ENCODE data around the gene SMIM10L2A. TPM values are rescaled to one million over a fixed set of nuclear protein-coding genes. Genes with fewer than 3 reads are reported as not detected.
A peak's percentile ranks its signal among the peaks of the same experiment; 100 is the strongest.

SMIM10L2A gene
- total and polyA plus RNA-seq, 2 of the 8 experiments (the other 6 are each of a cell fraction or from before 2014, with no cell fraction given): 5.0 to 7.5 TPM

DNA sequence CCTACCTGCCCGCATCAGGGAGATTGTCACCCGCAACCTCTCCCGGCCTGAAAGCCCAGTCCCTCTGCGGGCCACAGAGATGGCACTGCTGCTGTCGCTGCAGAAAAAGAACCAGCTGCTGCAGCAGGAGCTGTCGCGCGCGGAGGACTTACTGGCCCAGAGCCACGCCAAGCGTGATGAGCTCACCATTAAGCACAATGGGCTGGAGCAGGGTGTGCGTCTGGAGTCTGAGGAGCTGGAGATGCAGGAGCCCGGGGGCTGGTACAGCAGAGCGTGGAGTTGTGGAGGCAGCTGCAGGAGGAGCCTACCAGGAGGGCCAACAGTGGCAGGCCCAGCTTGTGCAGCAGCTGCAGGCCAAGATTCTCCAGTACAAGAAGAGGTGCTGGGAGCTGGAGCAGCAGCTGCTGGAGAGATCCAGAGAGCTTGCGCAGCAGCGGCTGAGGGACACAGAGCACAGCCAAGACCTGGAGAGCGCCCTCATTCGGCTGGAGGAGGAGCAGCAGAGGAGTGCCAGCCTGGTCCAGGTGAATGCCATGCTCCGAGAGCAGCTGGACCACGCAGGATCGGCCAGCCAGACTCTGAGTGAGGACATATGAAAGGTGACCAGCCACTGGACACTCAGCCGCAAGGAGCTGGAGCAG lies 11.3 kb downstream of the SMIM10L2A start (continued):
- TF ChIP-seq, protein P1, sequence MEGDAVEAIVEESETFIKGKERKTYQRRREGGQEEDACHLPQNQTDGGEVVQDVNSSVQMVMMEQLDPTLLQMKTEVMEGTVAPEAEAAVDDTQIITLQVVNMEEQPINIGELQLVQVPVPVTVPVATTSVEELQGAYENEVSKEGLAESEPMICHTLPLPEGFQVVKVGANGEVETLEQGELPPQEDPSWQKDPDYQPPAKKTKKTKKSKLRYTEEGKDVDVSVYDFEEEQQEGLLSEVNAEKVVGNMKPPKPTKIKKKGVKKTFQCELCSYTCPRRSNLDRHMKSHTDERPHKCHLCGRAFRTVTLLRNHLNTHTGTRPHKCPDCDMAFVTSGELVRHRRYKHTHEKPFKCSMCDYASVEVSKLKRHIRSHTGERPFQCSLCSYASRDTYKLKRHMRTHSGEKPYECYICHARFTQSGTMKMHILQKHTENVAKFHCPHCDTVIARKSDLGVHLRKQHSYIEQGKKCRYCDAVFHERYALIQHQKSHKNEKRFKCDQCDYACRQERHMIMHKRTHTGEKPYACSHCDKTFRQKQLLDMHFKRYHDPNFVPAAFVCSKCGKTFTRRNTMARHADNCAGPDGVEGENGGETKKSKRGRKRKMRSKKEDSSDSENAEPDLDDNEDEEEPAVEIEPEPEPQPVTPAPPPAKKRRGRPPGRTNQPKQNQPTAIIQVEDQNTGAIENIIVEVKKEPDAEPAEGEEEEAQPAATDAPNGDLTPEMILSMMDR (IDR thresholded peaks at IDR 0.05; ENCODE audit: control extremely low read depth in 1 of 3, insufficient read depth in 1 of 3, low read depth in 1 of 3, low read length in 3 of 3): peak in 1 of 3 experiments; percentile 33; a peak in 1 of 4 replicates
- no peak for TF ChIP-seq KDM1A (IDR thresholded peaks at IDR 0.05; ENCODE audit: borderline replicate concordance, low read length)
- no peak for TF ChIP-seq GABPA (IDR thresholded peaks at IDR 0.05; ENCODE audit: borderline replicate concordance, insufficient read depth, low read length)
